T-helper 17 cell (primary cell): ENCODE measurements around the gene PRDM2. TPM values are rescaled to one million over a fixed set of nuclear protein-coding genes. Genes with fewer than 3 reads are reported as not detected.

Source experiments
- ATAC-seq: fragments of 150-1000 bp; cut with Tn5 transposase; 2 replicates; pipeline ENCODE4 v1.10.0; 2021; ENCODE audit warnings: mild to moderate bottlenecking, moderate library complexity
- DNase-seq, 3 donors: peaks; one replicate each; pipeline versions ENCODE4 v3.0.0 to v3.0.0-alpha.2; 2020 to 2021
- H3K9me3 ChIP-seq: one replicate; pipeline ENCODE4 v1.7.0; 2013; ENCODE audit warnings: low read length, mild to moderate bottlenecking; ENCODE audit not compliant: control insufficient read depth, poor library complexity, severe bottlenecking
- H3K27ac Mint-ChIP-seq: one replicate; pipeline ENCODE4 v1.8.0; 2022; ENCODE audit warnings: mild to moderate bottlenecking, moderate library complexity, mixed read lengths
- H3K27me3 Mint-ChIP-seq: one replicate; pipeline ENCODE4 v1.8.0; 2022; ENCODE audit warnings: mixed read lengths
- H3K36me3 Mint-ChIP-seq: one replicate; pipeline ENCODE4 v1.8.0; 2022; ENCODE audit warnings: low read depth, mixed read lengths
- H3K4me1 Mint-ChIP-seq: one replicate; pipeline ENCODE4 v1.8.0; 2022; ENCODE audit warnings: mild to moderate bottlenecking, mixed read lengths
- H3K4me3 Mint-ChIP-seq: one replicate; pipeline ENCODE4 v1.8.0; 2022; ENCODE audit warnings: mild to moderate bottlenecking, moderate library complexity, mixed read lengths
- total RNA-seq, 4 donors: library from RNA in 2 of 4; stranded (reverse) in 2 of 4; gene quantifications; one replicate each; pipeline ENCODE4 v1.2.3 and lab custom pipeline; 2022 to 2026

PRDM2 gene
- total RNA-seq, 2 donors from 2014 or later = 173 to 181 TPM

DNA sequence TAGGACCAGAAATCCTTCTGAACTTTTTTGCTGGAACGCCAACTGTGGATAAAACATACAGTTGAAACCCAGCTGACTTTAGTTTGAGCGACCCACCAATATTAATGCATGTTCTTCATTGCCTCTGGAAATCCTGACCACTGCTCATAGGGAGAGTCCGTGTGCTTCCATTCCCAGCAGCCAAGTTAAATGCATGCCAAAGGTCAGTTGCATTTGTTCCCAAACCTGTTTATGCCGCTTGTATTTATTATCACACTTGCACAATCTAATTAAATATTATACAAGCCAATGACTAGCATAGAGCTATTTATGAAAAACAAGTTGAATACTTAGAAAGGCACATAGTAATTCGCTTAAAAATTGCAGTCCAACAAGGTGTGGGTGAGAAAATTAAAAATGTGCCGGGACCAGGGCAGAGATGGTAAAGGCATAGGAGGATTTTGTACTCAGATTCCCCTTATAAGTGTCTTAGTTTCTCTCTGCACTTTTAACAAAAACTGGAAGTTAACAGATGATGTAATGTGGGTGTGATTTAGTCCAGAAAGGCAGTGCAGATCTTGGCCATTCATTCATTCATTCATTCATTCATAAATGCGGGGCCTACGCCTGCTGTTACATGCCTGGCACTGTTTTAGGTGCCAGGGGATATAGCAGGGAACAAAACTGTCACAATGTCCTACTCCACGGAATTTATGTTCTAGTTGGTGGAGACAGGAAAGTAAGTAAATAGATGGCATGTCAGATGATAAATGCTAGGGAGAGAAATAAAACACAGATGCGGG is 99.7 kb downstream of the PRDM2 start:
- DNase-seq (no peak), ATAC-seq (no peak)
- H3K27me3 Mint-ChIP-seq = no peaks in the 10 kb centered on the region
- H3K36me3 Mint-ChIP-seq = no peaks in the 10 kb centered on the region
- peak overlapping the region; percentile 77 for H3K27ac Mint-ChIP-seq
- H3K4me3 Mint-ChIP-seq = no peak overlapping the region
- no peaks in the 10 kb centered on the region for H3K9me3 ChIP-seq
- peaks cover 35% of the 10 kb centered on the region for H3K4me1 Mint-ChIP-seq

DNA sequence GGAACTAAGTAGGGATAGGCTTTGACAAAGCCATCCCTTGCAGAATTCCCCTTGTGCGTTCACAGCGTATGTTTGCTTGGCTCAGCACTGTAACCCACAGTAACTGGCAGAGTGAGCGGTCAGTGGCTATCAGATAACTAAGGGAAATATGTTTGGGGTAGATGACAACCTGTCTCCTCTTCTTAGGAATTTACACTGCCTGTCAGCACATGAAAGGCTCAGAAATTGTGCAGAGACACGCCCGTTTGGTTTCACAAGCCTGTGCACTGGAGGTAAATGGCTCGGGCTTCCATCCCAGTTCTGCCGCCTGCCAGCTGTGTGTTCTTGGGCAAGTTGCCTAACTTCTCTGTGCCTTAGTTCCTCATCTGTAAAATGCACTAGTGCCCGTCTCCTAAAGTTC is 101.2 kb downstream of the PRDM2 start:
- H3K27ac Mint-ChIP-seq = peak overlapping the region; percentile 77
- no peak overlapping the region for H3K4me3 Mint-ChIP-seq
- H3K27me3 Mint-ChIP-seq = no peaks in the 10 kb centered on the region
- DNase-seq (no peak), ATAC-seq (no peak)
- no peaks in the 10 kb centered on the region for H3K9me3 ChIP-seq
- H3K4me1 Mint-ChIP-seq = peaks cover 27% of the 10 kb centered on the region
- H3K36me3 Mint-ChIP-seq = no peaks in the 10 kb centered on the region

DNA sequence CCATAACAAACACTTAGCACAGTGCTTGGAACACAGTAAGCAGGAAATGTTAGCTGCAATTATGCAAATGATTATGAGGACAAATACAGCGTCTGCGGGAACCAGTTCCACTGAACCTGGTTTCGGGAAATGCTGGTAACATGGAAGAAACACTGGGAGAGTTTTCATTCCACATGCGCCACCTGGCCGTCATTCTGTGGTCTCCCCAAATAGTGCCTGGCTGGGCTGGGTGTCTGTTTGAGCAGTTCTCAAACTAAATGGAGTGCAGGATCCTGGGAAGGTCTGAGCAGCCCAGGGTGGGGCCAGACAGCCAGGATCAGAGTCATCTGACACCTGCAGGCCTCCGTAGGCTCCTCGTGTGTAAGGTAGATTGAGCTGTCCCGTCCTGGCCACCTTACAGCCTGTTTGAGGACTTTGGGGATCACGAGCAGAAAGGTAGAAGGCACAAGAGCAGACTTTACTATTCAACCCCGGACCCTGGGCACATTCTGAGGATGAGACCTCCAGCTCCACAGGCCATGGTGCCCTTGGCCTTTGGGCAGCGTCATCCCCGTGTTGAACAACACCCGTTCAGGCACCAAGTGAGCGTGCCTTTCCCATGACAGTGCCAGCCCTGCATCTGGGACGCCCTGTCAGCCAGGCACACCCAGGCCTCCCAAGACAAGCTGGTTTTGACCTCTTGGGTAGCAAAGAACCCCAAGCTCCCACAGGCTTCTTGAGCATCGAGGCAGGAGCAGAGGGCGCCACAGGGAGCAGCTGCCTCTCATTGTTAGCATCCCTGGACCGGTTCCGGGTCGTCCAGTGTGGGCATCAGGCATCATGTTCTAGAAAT is 101.9 kb downstream of the PRDM2 start:
- H3K9me3 ChIP-seq = no peaks in the 10 kb centered on the region
- Mint-ChIP-seq H3K36me3 (peaks cover 2% of the 10 kb centered on the region), H3K27ac (no peak overlapping the region), H3K4me1 (peaks cover 34% of the 10 kb centered on the region), H3K4me3 (no peak overlapping the region), H3K27me3 (no peaks in the 10 kb centered on the region)
- DNase-seq (no peak), ATAC-seq (no peak)

DNA sequence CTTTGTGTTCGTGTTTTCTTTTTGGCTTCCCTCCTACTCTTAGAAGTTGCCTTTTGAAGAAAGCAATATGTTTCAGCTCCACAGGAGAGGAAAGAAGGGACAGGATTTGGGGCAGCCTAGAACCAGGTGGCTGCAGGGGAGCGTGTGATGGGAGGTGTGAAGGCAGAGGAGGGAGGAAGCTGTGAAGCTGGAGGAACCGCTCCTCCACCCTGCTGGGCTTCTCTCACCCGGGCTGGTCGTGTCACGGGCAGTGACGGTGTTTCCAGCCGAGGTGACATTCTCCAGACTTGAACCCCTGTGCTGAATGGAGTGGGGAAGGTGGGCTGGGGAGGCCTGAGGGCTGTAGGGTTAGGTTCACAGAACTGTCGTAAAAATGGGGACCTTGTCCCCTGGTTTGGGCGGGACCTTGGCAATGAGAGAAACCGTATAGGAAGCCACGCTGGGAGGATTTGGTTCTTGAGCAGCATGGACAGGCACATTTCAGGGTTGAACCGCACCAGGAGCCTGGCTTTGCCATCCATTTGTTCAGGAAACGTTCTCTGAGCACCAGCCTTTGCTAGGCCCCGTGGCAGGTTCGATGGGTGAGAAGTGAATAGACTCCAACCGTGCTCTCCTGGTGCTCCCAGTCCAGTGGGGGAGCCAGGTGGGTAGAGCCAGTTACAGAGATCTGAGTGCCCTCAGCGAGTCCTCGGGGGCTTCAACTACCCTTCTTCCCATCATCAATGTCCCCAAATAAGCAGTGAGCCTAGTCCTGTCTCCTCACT is 103.0 kb downstream of the PRDM2 start:
- Mint-ChIP-seq H3K36me3 (peaks cover 2% of the 10 kb centered on the region), H3K27ac (peak overlapping the region; percentile 83), H3K27me3 (no peaks in the 10 kb centered on the region), H3K4me3 (no peak overlapping the region), H3K4me1 (peaks cover 37% of the 10 kb centered on the region)
- no peaks in the 10 kb centered on the region for H3K9me3 ChIP-seq
- no peak for ATAC-seq
- no peak for DNase-seq

DNA sequence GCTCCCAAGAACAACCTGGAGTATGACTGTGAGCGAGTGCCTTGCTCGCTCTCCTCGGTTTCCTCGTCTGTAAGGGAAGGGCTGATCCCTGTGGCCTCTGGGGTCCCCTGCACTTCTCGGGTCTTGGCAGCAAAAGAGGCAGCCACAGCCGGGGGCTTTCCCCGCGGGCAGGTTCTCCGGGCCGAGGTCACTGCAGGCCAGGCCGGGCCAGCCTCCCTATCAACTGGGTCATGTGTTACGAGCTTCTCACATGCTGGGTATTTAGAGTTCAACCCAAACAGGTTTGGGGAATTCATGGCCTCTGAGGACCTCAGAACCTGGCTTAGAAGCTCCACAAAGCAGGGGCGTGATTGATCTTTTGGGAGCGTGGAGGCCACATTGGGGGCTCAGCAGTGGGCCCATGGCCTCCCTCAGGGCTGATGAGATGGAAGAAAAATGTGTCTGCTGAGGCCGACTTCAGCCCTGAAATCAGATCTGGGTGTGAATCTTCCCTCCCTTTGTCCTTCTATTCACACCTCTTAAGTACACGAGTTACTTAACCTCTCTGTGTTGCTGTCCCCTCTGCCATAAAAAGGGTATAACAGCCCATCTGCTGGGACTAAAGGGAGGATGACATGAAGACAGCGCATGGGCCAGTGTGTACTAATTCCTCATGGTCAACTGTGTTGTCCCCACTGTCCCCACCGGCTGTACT is 103.7 kb downstream of the PRDM2 start:
- H3K9me3 ChIP-seq = no peaks in the 10 kb centered on the region
- ATAC-seq (no peak), DNase-seq (no peak)
- Mint-ChIP-seq H3K36me3 (peaks cover 2% of the 10 kb centered on the region), H3K4me1 (peaks cover 38% of the 10 kb centered on the region), H3K27ac (peak overlapping the region; percentile 83), H3K4me3 (no peak overlapping the region), H3K27me3 (no peaks in the 10 kb centered on the region)

DNA sequence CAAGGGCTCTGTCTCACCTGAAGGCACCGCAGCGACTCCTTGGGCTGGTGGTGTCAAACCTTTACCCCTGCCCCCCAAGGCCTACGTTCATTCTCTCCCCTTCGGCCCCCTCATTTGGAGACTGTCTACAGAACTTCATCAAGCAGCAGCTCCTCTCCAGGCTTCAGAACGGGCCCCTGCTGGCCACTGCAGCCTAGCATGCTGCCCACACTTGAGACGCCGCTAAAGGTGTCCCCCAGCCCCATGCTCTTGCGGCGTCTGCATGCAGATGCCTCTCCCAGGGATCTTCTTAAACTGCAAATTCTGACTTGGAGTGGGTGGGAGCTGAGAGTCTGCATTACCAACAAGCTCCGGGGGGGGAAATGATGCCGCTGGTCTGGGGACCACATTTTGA is 104.2 kb downstream of the PRDM2 start:
- H3K27me3 Mint-ChIP-seq = no peaks in the 10 kb centered on the region
- DNase-seq (no peak), ATAC-seq (no peak)
- no peak overlapping the region for H3K27ac Mint-ChIP-seq
- no peak overlapping the region for H3K4me3 Mint-ChIP-seq
- H3K9me3 ChIP-seq = no peaks in the 10 kb centered on the region
- peaks cover 4% of the 10 kb centered on the region for H3K36me3 Mint-ChIP-seq
- peaks cover 41% of the 10 kb centered on the region for H3K4me1 Mint-ChIP-seq

DNA sequence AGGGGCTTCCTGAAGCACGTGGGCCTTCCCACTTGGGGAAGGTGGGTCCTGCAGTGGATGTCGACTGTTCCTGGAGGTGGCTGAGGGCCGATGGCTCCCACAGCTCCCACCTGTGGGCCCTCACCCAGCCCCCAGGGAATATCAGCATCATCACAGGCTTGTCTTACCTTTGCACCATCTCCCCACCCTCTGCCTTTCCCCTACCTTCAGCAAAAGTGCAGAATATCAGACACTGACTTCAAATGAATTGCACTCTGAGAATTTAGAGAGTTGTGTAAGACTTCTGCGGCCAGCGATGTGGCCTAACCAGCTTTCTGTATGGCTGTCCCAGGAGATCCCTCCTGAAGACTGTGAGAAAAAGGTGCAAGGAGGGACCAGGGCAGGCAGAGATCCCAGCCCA is 105.4 kb downstream of the PRDM2 start:
- H3K36me3 Mint-ChIP-seq = peaks cover 4% of the 10 kb centered on the region
- DNase-seq (no peak), ATAC-seq (no peak)
- H3K27me3 Mint-ChIP-seq = no peaks in the 10 kb centered on the region
- peaks cover 45% of the 10 kb centered on the region for H3K4me1 Mint-ChIP-seq
- H3K27ac Mint-ChIP-seq = no peak overlapping the region
- H3K9me3 ChIP-seq = no peaks in the 10 kb centered on the region
- no peak overlapping the region for H3K4me3 Mint-ChIP-seq

DNA sequence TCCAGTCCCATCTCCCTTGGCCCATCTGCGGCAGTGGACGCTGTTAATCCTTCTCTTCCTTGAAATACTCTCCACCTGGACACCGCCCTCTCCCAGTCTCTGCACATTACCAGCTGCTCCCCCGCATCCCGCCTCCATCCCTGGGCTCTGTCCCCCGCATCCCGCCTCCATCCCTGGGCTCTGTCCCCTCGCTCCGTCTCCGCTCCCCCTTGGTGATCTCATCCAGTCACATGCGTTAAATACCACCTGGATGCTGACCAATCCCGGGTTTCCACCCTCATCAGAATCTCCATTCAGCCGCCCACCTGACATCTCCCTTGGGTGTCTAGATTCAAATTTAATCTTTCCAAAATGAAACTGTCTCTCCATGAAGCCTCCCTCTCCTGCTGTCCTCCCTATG is 106.1 kb downstream of the PRDM2 start:
- no peak overlapping the region for H3K4me3 Mint-ChIP-seq
- ATAC-seq (no peak), DNase-seq (no peak)
- peaks cover 4% of the 10 kb centered on the region for H3K36me3 Mint-ChIP-seq
- no peaks in the 10 kb centered on the region for H3K27me3 Mint-ChIP-seq
- H3K9me3 ChIP-seq = no peaks in the 10 kb centered on the region
- peak overlapping the region; percentile 83 for H3K27ac Mint-ChIP-seq
- H3K4me1 Mint-ChIP-seq = peaks cover 45% of the 10 kb centered on the region

DNA sequence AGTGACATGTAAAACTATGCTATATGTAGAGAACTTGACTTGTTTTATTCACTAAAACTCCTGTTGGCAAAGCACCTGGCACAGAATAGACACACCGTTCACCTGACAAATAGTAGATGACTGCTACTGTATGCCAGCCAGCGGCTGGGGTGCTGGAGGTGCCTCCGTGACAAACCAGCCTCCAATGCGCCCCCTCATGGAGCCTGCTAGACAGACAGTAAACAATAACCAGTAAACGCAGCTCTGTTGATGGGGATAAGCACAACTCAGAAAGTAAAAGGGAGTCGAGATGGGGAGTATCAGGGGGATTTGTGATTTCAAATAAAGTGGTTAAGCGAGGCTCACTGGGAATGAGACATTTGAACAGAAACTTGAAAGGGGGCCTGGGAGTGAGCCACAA is 107.2 kb downstream of the PRDM2 start:
- Mint-ChIP-seq H3K4me1 (peaks cover 50% of the 10 kb centered on the region), H3K36me3 (peaks cover 4% of the 10 kb centered on the region), H3K27ac (peak overlapping the region; percentile 83), H3K27me3 (no peaks in the 10 kb centered on the region), H3K4me3 (no peak overlapping the region)
- H3K9me3 ChIP-seq = no peaks in the 10 kb centered on the region
- peak; percentile 26 for ATAC-seq
- no peak for DNase-seq

DNA sequence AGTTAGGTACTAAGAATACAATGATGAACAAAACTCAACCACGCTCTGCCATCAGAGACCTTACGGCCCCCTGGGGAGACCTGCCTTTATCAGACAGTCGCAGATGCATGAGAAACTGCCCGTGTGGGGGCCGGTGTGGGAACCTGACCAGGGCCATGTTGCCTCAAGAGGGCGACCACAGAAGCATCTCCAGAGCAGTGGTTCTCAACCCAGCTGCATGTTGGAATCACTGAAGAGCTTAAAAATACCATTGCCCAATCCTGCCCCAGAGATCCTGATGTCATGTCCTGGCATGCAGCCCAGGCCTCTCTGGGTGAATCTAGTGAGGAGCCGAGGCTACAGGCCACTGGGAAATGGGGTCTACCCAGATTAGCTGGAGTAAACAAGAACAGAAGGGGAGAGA is 108.7 kb downstream of the PRDM2 start:
- DNase-seq = no peak
- ATAC-seq = no peak
- Mint-ChIP-seq H3K36me3 (peaks cover 4% of the 10 kb centered on the region), H3K27me3 (no peaks in the 10 kb centered on the region), H3K4me3 (no peak overlapping the region), H3K27ac (peak overlapping the region; percentile 71), H3K4me1 (peaks cover 47% of the 10 kb centered on the region)
- no peaks in the 10 kb centered on the region for H3K9me3 ChIP-seq

DNA sequence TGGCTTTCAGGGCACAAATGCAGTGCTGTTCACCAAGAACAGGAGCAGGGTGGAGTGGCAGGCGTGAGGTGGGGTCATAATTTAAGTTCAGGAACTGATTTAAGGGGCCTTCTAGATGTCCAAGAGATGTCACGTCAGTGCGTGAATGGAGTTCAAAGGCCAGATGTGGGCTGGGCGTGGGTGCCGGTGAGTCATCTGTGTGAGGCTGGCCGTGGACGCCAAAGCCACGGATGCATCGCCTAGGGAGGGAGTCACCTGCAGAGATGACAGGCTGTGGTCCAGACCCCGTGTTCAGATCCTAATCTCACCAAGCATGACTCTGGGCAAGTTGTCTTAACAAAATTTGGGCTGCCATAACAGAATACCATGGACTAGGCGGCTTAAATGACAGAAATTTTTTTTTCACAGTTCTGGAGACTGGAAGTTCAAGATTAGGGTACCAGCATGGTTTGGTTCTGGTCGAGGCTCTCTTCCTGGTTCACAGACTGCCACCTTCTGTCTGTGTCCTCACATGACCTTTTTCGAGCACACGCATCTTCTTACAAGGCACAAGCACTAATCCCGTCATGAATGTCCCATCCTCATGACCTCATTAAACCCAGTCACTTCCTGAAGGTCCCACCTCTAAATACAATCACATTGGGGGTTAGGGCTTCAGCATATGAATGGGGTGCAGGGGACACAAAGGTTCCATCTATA is 109.6 kb downstream of the PRDM2 start:
- Mint-ChIP-seq H3K36me3 (peaks cover 4% of the 10 kb centered on the region), H3K27ac (peak overlapping the region; percentile 71), H3K4me3 (no peak overlapping the region), H3K27me3 (no peaks in the 10 kb centered on the region), H3K4me1 (peaks cover 48% of the 10 kb centered on the region)
- DNase-seq = no peak
- peak; percentile 59 for ATAC-seq
- no peaks in the 10 kb centered on the region for H3K9me3 ChIP-seq
